Vagina (tissue), 2 donors: Measurements from ENCODE around the gene CETP. TPM values are rescaled to one million over a fixed set of nuclear protein-coding genes. Genes with fewer than 3 reads are reported as not detected.
A peak's percentile ranks its signal among the peaks of the same experiment; 100 is the strongest.
"Not testable (repeated sequence)": the region's sequence is repeated elsewhere in the genome, so short reads cannot be mapped to it uniquely, and the experiment has no call there.

ENCODE experiments used
- DNase-seq, 2 donors: peaks; one replicate each; pipeline ENCODE4 v3.0.0-alpha.2; 2017; ENCODE audit errors: extremely low spot score in 2 of 2
- H3K27ac ChIP-seq: fragments of 200-600 bp; sonication (generic); one replicate; pipeline ENCODE4 v1.5.1; 2019
- H3K27me3 ChIP-seq: fragments of 200-600 bp; sonication (generic); one replicate; pipeline ENCODE4 v1.5.1; 2019
- H3K36me3 ChIP-seq, 2 donors: fragments of 200-600 bp; sonication (generic); one replicate each; pipeline ENCODE4 v1.5.1; 2017 to 2019
- H3K4me1 ChIP-seq: fragments of 200-600 bp; sonication (generic); one replicate; pipeline ENCODE4 v1.5.1; 2019
- H3K4me3 ChIP-seq, 2 donors: fragments of 200-600 bp; sonication (generic); 1 replicate in 1 of 2; 2 replicates in 1 of 2; pipeline ENCODE4 v1.5.1; 2016 to 2019
- H3K9me3 ChIP-seq: fragments of 200-600 bp; sonication (generic); one replicate; pipeline ENCODE4 v1.5.1; 2019
- CTCF ChIP-seq, 3 experiments: fragments of 450-650 bp in 2 of 3; fragments of 200-600 bp in 1 of 3; sonication (generic) in 1 of 3; IDR thresholded peaks; one replicate each; pipeline ENCODE4 v1.5.1; 2017 to 2019; ENCODE audit warnings: antibody characterized with exemption in 3 of 3, mild to moderate bottlenecking in 2 of 3, moderate library complexity in 2 of 3
- POLR2A ChIP-seq, 2 donors: fragments of 450-650 bp; IDR thresholded peaks; one replicate each; pipeline ENCODE4 v1.6.1; 2017; ENCODE audit warnings: antibody characterized with exemption in 2 of 2, mild to moderate bottlenecking in 2 of 2, moderate library complexity in 2 of 2
- POLR2AphosphoS5 ChIP-seq, 2 donors: sonication (generic); formaldehyde crosslinking; IDR thresholded peaks; one replicate each; pipeline ENCODE4 v1.9.0; 2017; ENCODE audit warnings: antibody characterized with exemption in 2 of 2, mild to moderate bottlenecking in 2 of 2, low read depth in 1 of 2; ENCODE audit not compliant: insufficient read depth in 1 of 2
- intact Hi-C: fragments of 100-400 bp; cut with DNase I; formaldehyde crosslinking; loops from one replicate; pipeline ENCODE4 v1.15.1; 2023
- total RNA-seq: library from RNA; depleted of rRNA; stranded (reverse); fragments of >200 nt; gene quantifications from one replicate; pipeline ENCODE4 v1.2.3, GENCODE V29; 2016

Gene CETP
- total RNA-seq, 1 donor from 2014 or later = not detected

GRCh38 chr16:56990407-56991286 is 28.9 kb downstream of the CETP start:
- Histone ChIP-seq H3K9me3 (no peaks in the 10 kb centered on the region), H3K36me3 (no peaks in the 10 kb centered on the region), H3K27me3 (no peaks in the 10 kb centered on the region), H3K4me3 (peak overlapping the region; percentile 51 to 80), H3K27ac (peak overlapping the region; percentile 93), H3K4me1 (peaks cover 63% of the 10 kb centered on the region)
- TF ChIP-seq POLR2A (IDR thresholded peaks at IDR 0.05) (no peak), POLR2AphosphoS5 (IDR thresholded peaks at IDR 0.05; ENCODE audit: insufficient read depth in 1 of 2, low read depth in 1 of 2) (no peak), CTCF (IDR thresholded peaks at IDR 0.05) (no peak)
- intact Hi-C loops = no loop called here
- no peak for DNase-seq

GRCh38 chr16:56992431-56992830 is 30.7 kb downstream of the CETP start:
- H3K4me3 ChIP-seq, H3K27me3 ChIP-seq, H3K9me3 ChIP-seq, H3K36me3 ChIP-seq, intact Hi-C loops, DNase-seq: not testable (repeated sequence)
- Histone ChIP-seq H3K4me1 (peaks cover 56% of the 10 kb centered on the region), H3K27ac (peak overlapping the region; percentile 93)

- no peak for TF ChIP-seq POLR2A (IDR thresholded peaks at IDR 0.05)
- no peak for TF ChIP-seq CTCF (IDR thresholded peaks at IDR 0.05)
- no peak for TF ChIP-seq POLR2AphosphoS5 (IDR thresholded peaks at IDR 0.05; ENCODE audit: insufficient read depth in 1 of 2, low read depth in 1 of 2)
- no peak for DNase-seq
- H3K9me3 ChIP-seq = no peaks in the 10 kb centered on the region
- no peak overlapping the region for H3K27ac ChIP-seq
- peaks cover 58% of the 10 kb centered on the region for H3K4me1 ChIP-seq
- no peak overlapping the region for H3K4me3 ChIP-seq
- H3K27me3 ChIP-seq = no peaks in the 10 kb centered on the region
- intact Hi-C loops = no loop called here
- H3K36me3 ChIP-seq = no peaks in the 10 kb centered on the region
Observed at GRCh38 chr16:56993204-56993603, 31.5 kb downstream of the CETP start.

GRCh38 chr16:56994311-56994710 is 32.6 kb downstream of the CETP start:
- Histone ChIP-seq H3K4me3 (no peak overlapping the region), H3K4me1 (peaks cover 60% of the 10 kb centered on the region), H3K27me3 (no peaks in the 10 kb centered on the region), H3K36me3 (no peaks in the 10 kb centered on the region), H3K9me3 (no peaks in the 10 kb centered on the region), H3K27ac (no peak overlapping the region)
- no peak for DNase-seq
- TF ChIP-seq POLR2A (IDR thresholded peaks at IDR 0.05) (no peak), POLR2AphosphoS5 (IDR thresholded peaks at IDR 0.05; ENCODE audit: insufficient read depth in 1 of 2, low read depth in 1 of 2) (no peak), CTCF (IDR thresholded peaks at IDR 0.05) (no peak)
- intact Hi-C loops = no loop called here

- H3K27ac ChIP-seq = no peak overlapping the region
- peaks cover 63% of the 10 kb centered on the region for H3K4me1 ChIP-seq
- H3K36me3 ChIP-seq = no peaks in the 10 kb centered on the region
- no peak for DNase-seq
- no peaks in the 10 kb centered on the region for H3K27me3 ChIP-seq
- no peaks in the 10 kb centered on the region for H3K9me3 ChIP-seq
- intact Hi-C loops = no loop called here
- no peak for TF ChIP-seq POLR2A (IDR thresholded peaks at IDR 0.05)
- TF ChIP-seq POLR2AphosphoS5 (IDR thresholded peaks at IDR 0.05; ENCODE audit: insufficient read depth in 1 of 2, low read depth in 1 of 2) = no peak
- TF ChIP-seq CTCF (IDR thresholded peaks at IDR 0.05) = no peak
- no peak overlapping the region for H3K4me3 ChIP-seq
Observed at GRCh38 chr16:56995136-56995805, 33.5 kb downstream of the CETP start.
